ENCODE measurements around the gene CCDC3.

GRCh38 chr10:12877150-12877549 is 124.4 kb downstream of the CCDC3 start:
- TF ChIP-seq POLR2A (IDR thresholded peaks at IDR 0.05): no peak
- TF ChIP-seq, protein P1, sequence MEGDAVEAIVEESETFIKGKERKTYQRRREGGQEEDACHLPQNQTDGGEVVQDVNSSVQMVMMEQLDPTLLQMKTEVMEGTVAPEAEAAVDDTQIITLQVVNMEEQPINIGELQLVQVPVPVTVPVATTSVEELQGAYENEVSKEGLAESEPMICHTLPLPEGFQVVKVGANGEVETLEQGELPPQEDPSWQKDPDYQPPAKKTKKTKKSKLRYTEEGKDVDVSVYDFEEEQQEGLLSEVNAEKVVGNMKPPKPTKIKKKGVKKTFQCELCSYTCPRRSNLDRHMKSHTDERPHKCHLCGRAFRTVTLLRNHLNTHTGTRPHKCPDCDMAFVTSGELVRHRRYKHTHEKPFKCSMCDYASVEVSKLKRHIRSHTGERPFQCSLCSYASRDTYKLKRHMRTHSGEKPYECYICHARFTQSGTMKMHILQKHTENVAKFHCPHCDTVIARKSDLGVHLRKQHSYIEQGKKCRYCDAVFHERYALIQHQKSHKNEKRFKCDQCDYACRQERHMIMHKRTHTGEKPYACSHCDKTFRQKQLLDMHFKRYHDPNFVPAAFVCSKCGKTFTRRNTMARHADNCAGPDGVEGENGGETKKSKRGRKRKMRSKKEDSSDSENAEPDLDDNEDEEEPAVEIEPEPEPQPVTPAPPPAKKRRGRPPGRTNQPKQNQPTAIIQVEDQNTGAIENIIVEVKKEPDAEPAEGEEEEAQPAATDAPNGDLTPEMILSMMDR (IDR thresholded peaks at IDR 0.05): no peak
